ENCODE measurements around the gene ZNF536.

DNA sequence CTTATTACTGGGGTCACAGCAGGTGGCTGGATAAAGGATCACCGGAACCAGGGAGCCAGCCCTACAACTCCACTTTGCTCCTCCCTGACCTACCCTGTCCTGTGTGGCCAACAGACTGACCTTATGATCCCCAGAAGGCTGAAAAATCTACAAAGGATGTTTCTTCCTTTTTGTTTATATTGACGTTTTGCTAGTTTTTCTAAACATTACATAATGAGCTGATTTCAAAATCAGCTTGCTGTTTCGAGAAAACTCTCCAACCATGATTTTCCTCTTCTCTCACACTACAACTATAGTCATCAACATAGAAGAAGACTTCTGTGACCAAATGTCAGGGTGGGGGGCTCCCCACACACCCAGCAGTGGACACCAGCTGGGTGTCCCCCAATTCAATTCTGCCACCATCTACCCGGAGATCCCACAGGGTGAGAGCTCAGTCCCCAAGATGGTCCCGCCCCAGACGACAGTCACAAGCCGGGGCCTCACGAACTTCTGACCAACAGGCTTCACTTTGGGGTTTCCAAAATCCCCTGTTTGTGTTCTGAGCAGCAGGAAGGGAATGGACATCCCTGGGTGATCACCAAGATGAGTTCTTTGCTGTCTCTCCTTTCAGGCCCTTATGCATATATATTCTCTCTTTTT, 35.0 kb downstream of the ZNF536 start:
- TF ChIP-seq, protein P1, sequence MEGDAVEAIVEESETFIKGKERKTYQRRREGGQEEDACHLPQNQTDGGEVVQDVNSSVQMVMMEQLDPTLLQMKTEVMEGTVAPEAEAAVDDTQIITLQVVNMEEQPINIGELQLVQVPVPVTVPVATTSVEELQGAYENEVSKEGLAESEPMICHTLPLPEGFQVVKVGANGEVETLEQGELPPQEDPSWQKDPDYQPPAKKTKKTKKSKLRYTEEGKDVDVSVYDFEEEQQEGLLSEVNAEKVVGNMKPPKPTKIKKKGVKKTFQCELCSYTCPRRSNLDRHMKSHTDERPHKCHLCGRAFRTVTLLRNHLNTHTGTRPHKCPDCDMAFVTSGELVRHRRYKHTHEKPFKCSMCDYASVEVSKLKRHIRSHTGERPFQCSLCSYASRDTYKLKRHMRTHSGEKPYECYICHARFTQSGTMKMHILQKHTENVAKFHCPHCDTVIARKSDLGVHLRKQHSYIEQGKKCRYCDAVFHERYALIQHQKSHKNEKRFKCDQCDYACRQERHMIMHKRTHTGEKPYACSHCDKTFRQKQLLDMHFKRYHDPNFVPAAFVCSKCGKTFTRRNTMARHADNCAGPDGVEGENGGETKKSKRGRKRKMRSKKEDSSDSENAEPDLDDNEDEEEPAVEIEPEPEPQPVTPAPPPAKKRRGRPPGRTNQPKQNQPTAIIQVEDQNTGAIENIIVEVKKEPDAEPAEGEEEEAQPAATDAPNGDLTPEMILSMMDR (IDR thresholded peaks at IDR 0.05), result no peak
- no peak for TF ChIP-seq POLR2A (IDR thresholded peaks at IDR 0.05)
